GOT3 (cell line): ENCODE data around the gene NHEJ1.

ENCODE experiments used
- DNase-seq: peaks from one replicate; lab custom pipeline; 2025; ENCODE audit warnings: mixed read lengths; lab: John Stamatoyannopoulos, UW

NHEJ1 gene

DNA sequence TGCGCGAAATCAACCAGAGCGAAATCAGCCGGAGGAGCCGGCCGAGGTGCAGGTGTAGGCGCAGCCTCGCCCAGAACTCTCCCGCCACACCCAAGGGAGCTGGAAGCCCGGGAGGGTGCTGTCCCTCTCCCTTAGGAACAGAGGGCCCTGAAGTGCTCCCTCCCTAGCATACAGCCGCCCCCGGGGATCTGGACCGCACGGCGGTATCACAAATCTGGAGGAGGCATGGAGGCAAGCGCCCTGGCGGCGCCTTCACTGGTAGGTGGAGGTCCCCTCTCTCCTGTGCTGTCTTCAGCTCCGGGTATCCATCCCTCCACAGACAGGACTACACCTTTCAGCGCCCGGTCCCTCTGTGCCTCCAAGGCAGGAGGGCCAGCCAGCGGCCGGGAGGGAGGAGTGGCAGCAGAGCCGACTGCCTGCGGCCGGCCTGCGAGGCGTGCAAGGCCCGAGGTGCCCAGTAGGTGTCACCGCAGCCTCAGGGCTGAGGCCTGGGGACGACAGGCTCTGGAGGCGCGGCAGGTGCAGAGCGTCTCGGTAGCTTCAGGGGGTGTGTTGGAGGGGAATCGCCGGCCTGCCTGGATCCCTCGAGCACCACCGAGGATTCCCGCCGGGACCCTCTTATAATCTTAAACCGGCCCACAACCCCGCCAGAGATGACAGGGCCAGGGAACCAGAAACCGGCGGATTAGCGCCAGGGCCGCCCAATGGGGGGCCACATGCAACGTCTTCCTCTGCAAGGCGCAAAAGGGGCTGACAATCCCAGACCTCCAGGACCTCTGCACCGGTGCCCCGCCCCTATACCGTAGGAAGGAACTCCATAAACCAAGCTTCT is 102.7 kb downstream of the NHEJ1 start:
- peak; percentile 32 for DNase-seq

DNA sequence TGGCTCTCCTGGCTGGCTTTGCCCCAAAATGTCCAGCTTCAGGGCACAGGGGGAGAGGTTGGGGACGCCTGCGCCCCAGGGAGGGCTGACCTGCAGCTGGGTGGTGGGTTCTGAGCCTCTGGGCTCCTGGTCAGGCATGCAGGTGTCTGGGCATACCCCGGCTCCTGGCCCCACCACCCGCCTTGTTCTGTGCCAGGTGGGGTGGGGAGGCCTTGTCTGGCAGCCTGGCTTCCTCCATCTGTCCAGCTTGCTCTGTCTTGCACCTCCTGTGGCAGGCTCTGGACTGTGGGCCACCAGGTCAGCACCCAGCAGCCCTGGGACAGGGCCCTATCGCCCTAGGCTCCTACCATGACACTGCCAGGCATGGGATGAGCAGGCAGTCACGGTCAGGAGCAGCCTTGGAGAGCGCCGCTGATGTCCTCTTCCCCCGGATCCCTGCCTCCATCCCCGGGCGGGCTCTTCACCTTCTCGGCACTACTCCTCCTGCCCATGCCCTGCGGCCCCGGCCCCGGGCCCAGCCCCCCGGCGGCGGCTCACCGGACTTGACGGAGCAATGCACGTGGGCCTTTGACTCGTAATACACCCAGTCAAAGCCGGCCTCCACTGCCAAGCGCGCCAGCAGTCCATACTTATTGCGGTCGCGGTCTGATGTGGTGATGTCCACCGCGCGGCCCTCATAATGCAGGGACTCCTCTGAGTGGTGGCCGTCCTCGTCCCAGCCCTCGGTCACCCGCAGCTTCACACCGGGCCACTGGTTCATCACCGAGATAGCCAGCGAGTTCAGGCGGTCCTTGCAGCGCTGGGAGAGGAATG is 103.5 kb downstream of the NHEJ1 start:
- no peak for DNase-seq

DNA sequence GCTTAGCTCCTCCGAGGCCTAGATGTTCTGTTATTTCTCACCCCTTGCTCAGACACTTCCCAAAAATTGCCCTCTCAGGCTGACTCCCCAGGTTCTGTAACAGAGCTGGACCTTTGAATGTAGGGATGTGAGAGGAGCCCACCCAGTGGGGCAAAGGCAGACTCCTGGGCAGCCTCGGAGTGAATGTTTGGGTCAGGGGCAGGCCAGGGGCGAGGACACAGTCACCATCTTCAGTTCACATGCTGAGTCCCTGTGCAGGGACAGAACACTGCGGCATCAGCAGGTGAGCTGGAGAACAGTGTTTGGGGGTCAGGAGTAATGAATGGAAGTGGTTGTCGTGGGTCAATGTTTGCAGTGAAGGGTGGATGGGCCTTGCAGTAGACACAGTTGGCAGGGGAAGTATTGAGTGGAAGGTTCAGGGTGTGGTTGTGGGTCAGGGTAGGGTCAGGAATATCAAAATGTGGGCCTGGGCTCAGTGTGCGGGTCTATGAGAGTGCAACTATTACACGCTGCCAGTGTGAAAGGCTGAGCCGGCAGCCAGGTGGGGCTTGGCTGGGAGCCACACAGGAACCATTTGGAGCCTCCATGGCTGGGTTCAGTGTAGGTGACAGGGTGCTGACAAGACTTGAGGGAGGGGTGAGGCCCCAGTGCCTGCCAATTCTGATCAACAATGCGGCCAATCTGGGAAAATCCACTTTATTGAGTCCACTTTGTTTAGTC is 104.3 kb downstream of the NHEJ1 start:
- DNase-seq, result no peak

DNA sequence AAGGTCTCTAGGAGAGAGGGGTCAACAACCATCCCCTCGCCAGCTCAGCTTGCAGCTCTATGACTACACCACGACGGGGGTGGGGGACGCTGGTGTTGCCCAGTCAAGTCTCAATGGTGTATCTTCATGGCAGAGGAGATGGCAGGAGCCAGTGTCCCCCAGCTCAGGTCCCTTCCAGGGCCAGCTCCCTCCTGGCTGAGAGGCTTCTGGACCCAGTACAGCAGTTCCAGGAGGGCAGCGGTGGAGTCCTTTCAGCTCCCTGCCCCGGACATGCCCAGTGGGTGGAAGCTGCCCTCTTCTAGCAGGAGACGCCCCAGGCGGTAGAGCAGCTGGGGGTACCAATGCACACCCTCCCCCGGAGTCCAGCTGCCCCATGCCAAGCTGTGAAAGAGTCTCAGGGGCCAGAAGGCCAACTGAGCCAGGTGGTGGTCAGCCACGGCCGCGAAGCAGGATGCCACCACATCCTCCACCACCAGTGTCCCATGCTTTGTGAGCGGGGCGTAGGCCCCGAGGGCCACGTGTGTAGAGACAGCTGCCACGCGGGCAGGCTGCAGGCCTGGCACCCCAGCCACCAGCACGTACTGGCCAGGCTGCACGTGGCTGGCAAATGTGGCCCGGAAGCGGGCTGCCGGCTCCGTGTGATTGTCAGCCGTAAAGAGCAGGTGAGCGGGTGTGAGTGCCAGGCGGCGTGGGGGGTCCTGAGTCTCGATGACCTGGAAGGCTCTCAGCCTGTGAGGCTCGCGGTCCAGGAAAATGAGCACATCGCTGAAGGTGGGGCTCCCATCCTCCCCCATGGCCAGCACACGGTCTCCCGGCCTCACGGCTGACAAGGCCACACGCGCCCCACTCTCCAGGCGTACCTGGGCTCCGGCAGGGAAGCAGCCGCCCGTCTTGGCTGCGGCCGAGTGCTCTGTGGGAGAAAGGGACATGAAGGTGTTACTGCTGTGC is 105.4 kb downstream of the NHEJ1 start:
- no peak for DNase-seq

DNA sequence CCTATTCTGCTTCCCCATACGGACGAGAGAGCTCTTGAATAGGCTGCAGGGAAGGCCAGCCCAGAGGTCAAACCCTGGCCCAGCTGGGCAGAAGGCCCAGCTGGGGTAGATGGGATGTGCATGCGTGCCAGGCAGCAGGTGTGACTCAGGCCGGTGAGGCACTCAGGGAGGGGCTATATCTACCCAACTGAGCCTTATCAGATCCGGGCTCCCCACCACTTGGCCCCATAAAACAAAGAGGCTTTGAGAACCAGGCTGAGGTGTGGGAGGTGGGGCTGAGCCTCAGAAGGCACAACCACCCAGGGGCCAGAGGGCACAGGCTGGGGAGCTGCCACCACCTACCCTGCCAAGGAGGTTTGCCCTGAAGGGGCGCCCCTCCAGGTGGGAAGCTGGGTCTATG is 111.3 kb downstream of the NHEJ1 start:
- no peak for DNase-seq

DNA sequence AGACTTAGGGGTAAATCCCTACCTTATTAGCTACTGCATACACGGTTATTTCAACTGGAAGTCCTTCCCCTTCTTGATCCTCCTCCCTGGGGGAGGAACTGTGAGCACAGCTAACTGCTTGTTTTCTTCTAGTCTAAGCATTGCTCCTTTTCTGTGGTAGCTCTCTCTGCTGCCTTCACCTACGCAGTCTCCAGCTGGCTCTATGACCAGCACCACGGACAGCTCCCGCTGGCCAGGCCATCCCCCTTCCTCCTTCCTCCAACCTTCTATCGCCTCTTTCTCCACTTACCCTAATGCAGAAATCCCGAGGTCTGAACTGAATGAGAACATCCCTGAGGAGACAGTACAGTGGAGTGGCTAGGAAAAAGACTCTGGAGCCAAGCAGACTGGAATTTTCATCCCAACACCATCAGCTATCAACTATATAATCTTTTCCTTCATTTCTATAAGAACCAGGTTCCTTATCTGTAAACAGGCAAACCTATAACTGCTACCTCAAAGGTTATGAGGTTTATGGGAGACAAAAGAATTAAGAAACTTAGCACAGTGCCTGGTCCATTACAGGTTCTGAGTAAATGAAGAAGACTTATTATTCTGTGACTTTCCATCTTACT is 114.6 kb downstream of the NHEJ1 start:
- DNase-seq, result no peak

DNA sequence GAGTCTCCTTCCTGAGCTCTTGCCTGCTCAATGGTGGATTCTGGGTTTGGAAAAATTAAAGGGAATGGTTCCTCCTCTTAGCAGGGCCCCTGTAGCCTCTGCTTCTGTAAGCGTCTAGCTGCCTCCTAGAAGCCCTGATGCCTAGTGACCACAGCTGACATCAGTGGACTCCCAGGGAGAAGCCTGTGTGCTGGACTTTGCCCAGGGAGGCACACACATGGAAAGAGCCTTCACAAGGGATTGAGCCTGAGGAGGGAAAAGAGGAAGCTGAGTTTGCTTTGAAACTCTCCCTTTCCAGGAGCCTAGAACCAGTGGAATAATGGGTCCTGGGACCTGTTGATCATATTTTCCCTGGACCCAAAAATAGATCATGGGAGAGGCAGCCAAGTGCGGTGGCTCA is 117.9 kb downstream of the NHEJ1 start:
- DNase-seq, result no peak

DNA sequence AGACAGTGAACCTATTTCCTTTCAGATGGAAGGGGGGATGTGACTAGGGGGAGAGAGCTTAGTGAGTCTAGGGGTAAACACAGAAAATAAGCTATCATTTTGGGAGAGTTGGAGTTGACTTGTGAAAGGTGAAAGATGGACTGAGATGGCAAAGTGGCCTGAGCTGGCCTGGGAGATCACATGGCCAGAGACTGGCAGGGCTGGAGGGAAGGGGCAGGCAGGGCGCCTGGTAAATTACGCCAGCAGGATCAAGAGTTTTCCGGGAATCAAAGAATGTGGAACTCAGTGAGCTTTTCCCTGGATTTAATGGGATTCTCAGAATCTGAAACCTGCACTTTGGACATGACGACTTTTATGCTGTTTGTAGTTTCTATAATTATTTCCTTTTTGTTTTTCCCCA is 118.5 kb downstream of the NHEJ1 start:
- no peak for DNase-seq

DNA sequence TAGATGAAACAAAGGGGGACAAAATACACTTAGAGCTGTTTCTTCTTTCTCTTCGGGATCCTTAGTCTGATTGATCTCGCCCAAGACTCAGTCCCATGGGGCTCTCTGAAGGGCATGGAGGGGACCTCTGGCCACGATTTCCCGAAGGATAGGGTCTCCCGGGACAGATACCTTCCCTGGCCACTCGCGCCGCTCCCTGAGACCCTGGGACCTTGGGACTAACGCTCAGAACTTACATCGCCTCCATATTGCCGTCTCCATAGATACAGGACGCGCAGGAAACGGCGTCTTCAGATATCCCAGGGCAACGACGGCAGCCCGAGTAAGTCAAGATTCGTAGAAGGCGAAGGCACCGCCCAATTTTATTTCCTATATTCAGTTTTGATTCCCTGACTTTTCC is 119.4 kb downstream of the NHEJ1 start, which contains the start of gene CFAP65:
Gene CFAP65 (minus strand): TSS at position 265 of the 400 bp plus-strand sequence. CDS start 2,468 bp downstream, outside the sequence.
- no peak for DNase-seq

DNA sequence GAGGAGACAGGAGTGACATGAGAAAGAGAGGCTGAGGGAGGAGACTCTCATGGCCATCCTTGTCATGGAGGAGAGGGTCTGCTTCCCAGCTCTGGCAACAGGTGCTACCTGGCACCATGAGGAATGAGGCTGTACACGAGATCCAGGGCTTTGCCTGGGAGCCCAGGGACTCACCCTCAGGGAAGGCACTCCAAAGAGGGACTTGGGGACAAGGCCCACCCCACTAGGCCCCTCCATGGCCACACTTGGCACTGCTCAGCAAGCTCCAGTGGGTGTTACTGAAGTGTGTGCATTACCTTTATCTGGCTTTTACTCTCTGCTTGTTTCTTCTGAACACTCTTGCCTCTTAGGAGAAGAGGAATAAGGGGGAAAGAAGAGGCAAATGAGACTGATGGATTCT is 122.0 kb downstream of the NHEJ1 start:
- no peak for DNase-seq

DNA sequence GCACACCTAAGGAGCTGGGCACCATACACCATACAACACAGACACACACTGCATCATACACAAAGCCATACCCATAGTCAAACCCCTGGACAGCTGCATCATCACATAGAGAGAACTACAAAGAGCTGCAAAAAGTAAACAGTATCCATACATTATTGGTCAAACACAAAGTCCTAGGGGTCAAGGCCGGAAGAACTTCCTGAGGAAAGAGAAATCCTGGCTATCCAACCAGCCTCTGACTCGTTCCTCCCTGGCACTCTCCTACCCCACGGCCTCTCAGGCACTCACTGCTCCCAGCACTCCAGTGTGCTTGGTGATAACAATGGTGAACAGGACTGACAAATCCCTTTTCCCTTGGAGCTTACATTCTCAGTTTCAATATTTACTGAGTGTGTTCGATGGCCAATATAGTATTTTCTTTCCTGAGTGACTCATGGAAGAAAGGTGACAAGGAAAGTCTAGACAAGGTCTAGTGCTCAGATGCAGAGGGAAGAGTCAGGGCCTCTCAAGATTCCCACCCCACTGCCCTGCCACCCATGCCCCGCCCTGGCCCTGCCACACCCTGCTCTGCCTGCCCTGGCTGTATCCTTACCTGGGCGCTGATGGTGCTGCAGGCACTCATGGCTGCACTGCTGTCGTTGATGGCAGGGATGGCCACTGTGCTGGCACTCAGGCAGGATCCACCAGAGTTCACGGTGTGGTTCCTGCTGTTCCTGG is 122.7 kb downstream of the NHEJ1 start:
- DNase-seq, result no peak

DNA sequence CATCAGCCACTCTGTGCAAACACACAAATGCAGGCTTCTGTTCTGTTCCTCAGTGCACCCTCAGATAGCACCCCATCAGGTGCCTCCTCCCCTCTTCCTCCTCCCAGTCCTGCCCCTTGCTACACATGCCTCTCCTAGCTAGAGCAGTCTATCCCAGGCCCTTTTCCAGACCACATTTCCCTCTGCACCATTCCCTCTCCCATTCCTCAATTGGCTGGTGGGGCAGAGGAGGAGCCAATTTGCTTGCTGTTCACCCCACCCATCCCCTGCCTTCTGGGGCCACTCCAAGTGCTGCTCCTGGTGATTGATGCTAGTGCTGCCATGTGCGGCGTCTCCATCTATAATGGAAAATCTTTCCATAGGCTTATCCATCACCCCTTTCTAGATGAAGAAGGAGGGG is 124.7 kb downstream of the NHEJ1 start:
- DNase-seq, result no peak

DNA sequence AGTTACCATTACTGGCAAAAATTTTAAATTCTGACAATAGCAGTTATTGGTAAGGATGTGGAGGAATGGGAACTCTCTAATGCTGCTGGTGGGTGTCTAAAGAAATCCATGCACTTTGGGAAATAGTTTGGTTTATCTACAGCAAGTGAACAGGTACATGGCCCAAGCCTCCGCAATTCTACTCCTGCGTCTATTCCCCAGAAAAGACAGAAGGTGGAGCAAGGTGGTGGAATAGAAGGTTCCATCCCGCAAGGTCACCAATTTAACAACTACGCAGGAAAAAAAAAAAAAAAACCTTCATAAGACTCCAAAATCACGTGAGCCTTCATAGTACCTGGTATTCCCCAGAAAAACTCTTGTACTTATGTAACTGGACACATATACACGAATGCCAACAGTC is 125.8 kb downstream of the NHEJ1 start:
- DNase-seq, result no peak

DNA sequence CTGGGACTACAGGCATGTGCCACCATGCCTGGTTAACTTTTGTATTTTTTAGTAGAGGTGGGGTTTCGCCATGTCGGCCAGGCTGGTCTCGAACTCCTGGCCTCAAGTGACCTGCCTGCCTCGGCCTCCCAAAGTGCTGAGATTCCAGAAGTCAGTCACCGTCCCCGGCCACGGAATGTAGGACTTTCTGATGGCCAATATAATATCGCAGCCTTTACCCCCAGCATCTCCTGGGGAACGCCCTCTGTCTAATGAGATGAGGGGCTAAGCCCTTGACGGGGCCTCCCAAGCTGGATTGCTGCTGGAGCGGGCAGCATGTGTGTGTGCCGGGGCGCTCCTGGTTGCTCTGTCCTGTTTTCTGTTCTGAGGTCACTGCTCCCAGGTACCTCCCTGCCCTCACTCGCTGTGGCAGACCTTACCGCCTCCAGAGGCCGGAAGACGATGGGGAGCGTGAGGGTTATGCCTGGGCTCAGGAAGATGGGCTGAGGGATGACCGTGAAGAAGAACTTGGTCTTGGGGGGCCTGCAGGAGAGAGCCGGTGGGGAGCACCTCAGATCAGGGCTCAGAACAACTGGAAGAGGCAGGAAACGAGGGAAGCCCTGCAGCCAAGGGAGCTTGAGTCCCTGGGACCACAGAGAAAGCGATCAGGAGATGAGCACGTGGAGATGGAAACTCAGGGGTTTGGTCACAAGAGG is 128.4 kb downstream of the NHEJ1 start:
- no peak for DNase-seq

DNA sequence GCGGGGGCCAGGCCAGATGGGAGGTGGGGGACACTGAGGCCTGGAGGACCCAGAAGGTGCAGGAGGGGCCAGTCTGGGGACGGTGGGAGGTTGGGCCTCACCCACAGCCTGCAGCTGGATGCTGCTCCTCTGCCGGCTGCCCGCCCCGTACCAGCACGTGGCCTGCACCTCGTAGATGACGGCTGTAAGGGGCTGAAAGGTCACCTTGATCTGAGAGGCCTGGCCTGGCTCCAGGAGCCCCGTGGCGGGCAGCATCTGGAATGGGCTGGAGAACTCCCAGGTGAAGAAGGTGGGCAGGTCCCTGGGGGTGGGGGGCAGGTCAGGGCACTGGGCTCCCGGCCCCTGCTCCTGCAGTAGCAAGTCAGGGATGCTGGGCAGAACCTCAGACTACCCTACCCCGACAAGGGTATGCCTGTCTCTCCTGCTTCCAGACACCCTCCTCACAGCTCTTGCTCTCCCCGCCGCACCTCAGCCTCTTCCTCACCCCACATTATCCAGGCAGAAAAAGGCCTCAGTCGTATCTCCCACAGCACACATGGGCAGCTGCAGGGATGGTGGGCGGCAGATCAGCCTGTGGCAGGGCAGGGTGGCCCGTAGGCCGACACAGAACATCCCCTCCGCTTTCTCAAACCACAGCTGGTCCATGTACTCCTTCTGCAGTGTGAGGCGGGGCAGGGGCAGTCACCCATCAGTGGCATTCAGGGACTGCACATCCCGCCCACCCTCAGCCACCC is 129.4 kb downstream of the NHEJ1 start:
- DNase-seq, result no peak

DNA sequence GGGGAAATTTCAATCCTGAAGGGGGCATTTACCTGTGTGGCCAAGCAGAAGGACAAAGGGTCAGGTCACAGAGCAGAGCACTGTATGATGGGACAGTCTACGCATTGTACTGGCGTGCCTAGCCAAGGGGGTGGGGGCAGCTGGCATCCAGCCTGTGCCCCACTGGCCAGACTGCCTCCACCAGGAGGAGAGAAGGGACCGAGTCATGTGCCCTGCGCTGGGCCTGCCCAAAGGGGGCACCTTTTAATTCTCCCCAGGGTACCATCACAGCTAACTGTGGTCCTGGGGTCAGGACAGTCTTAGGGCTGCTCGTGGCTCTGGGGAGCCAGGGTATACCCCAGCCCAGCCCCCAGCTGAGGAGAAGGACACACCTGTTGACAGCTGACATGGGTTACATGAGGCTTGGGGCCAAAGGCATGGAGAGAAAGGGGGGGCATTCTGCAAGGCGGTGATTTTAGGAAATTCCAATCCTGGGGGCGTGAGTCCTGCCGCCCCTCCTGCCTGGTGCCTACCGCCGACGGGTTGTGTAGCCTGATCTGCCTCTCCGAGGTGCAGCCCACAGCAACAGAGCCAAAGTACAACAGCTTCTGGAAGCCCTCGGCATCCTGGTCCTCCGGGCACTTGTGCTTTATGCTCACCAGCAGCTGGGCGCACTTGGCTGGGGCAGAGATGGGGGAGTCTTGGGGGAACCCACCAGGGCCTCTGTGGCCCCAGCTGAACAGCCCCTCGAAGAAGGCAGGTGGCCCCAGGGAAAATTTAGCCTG is 130.3 kb downstream of the NHEJ1 start:
- no peak for DNase-seq

DNA sequence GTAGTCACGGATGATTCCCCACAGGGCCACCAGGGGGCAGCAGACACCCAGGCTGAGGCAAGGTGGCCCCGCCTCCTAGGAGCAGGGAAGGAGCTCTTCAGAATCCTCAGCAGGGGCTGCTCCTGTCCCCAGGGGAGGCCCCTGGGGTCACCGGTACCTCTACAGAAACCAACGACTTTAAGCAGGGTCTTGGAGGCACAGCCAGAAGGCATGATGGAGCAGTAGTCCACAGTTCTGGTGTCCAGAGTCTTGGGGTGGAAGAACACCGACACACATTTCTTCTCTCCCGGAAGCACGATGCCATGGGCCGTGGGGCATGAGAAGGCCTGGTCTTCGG is 130.8 kb downstream of the NHEJ1 start:
- peak; percentile 63 for DNase-seq
